IMR-90 (cell line): ENCODE measurements around the gene CDKN1C. TPM values are rescaled to one million over a fixed set of nuclear protein-coding genes. Genes with fewer than 3 reads are reported as not detected.

Experiments used
- ATAC-seq: fragments of 200-7000 bp; cut with Tn5 transposase; 2 replicates; pipeline ENCODE4 v1.9.1; 2020; ENCODE audit warnings: low read depth, mild to moderate bottlenecking, moderate library complexity
- BruUV-seq: library from RNA; stranded (reverse); fragments of 400-500 nt; replicated peaks from 2 replicates; lab custom pipeline; 2021; lab: Mats Ljungman, UMichigan
- CTCF ChIA-PET: fragments of 300-600 bp; formaldehyde crosslinking; extraction: SDS; loops from one replicate; lab custom pipeline; 2021; ENCODE audit warnings: antibody characterized with exemption; lab: Yijun Ruan, JAX
- POLR2A ChIA-PET: fragments of 300-600 bp; sonication (Branson Sonifier 250); formaldehyde crosslinking; loops from one replicate; lab custom pipeline; 2022; ENCODE audit warnings: antibody characterized with exemption; ENCODE audit not compliant: unreplicated experiment; lab: Charles Lee
- DNase-seq: peaks from one replicate; pipeline ENCODE4 v3.0.0; 2013
- H2AFZ ChIP-seq: replicated peaks from 2 replicates; pipeline ENCODE3; 2013; ENCODE audit warnings: low read length, mild to moderate bottlenecking; ENCODE audit not compliant: poor library complexity
- H2AK5ac ChIP-seq: 2 replicates; pipeline ENCODE4 v1.6.1; 2013; ENCODE audit warnings: low read depth, low read length, inconsistent platforms
- H2AK9ac ChIP-seq: replicated peaks from 2 replicates; pipeline ENCODE3; 2013; ENCODE audit warnings: mild to moderate bottlenecking, low read depth, low read length, moderate library complexity; ENCODE audit not compliant: poor library complexity
- H2BK120ac ChIP-seq: 2 replicates; pipeline ENCODE4 v1.6.1; 2013; ENCODE audit warnings: low read depth, low read length, inconsistent platforms
- H2BK15ac ChIP-seq: 3 replicates; pipeline ENCODE4 v1.6.1; 2013; ENCODE audit warnings: low read depth, low read length, inconsistent platforms
- H2BK20ac ChIP-seq: 2 replicates; pipeline ENCODE4 v1.6.1; 2013; ENCODE audit warnings: low read depth, mild to moderate bottlenecking, inconsistent platforms, low read length, moderate library complexity
- H2BK5ac ChIP-seq: 2 replicates; pipeline ENCODE4 v1.6.1; 2013; ENCODE audit warnings: mild to moderate bottlenecking, low read depth, low read length, inconsistent platforms; ENCODE audit not compliant: poor library complexity, severe bottlenecking
- H3K14ac ChIP-seq: replicated peaks from 2 replicates; pipeline ENCODE4 v1.6.1; 2013; ENCODE audit warnings: low read depth, low read length, inconsistent platforms
- H3K18ac ChIP-seq: 2 replicates; pipeline ENCODE4 v1.6.1; 2013; ENCODE audit warnings: low read depth, low read length, control low read depth
- H3K23ac ChIP-seq: 2 replicates; pipeline ENCODE4 v1.6.1; 2013; ENCODE audit warnings: low read depth, low read length, inconsistent platforms
- H3K27ac ChIP-seq: 2 replicates; pipeline ENCODE4 v1.5.1; 2013; ENCODE audit warnings: mild to moderate bottlenecking, control low read depth, low read length; ENCODE audit not compliant: insufficient read depth
- H3K27me3 ChIP-seq: 2 replicates; pipeline ENCODE4 v1.6.1; 2013; ENCODE audit warnings: low read length; ENCODE audit not compliant: control insufficient read depth, insufficient read depth
- H3K36me3 ChIP-seq: 2 replicates; pipeline ENCODE4 v1.6.1; 2013; ENCODE audit warnings: low read length, mixed read lengths; ENCODE audit not compliant: control insufficient read depth, insufficient read depth
- H3K4ac ChIP-seq: 2 replicates; pipeline ENCODE4 v1.6.1; 2013; ENCODE audit warnings: low read depth, low read length, inconsistent platforms
- H3K4me1 ChIP-seq: 2 replicates; pipeline ENCODE4 v1.6.1; 2013; ENCODE audit warnings: low read length, mixed read lengths; ENCODE audit not compliant: control insufficient read depth, insufficient read depth
- H3K4me2 ChIP-seq: 2 replicates; pipeline ENCODE4 v1.6.1; 2013; ENCODE audit warnings: low read depth, mild to moderate bottlenecking, control low read depth, low read length, moderate library complexity
- H3K4me3 ChIP-seq: 2 replicates; pipeline ENCODE4 v1.5.1; 2013; ENCODE audit warnings: low read depth, mild to moderate bottlenecking, control low read depth, low read length, moderate library complexity; ENCODE audit not compliant: insufficient read depth
- H3K56ac ChIP-seq: 2 replicates; pipeline ENCODE4 v1.6.1; 2013; ENCODE audit warnings: low read length, inconsistent platforms; ENCODE audit not compliant: insufficient read depth; ENCODE audit errors: extremely low read depth
- H3K79me1 ChIP-seq, 2 experiments: 2 replicates each; pipeline ENCODE4 v1.6.1; 2013; ENCODE audit warnings: low read length in 2 of 2, inconsistent platforms in 1 of 2, low read depth in 1 of 2
- H3K9ac ChIP-seq: 2 replicates; pipeline ENCODE4 v1.6.1; 2013; ENCODE audit warnings: low read depth, low read length, control low read depth
- H3K9me1 ChIP-seq: 2 replicates; pipeline ENCODE4 v1.6.1; 2013; ENCODE audit warnings: low read length, inconsistent platforms; ENCODE audit not compliant: insufficient read depth
- H3K9me3 ChIP-seq: 2 replicates; pipeline ENCODE4 v1.6.1; 2013; ENCODE audit warnings: low read length; ENCODE audit not compliant: control insufficient read depth, insufficient read depth
- H4K20me1 ChIP-seq: 2 replicates; pipeline ENCODE4 v1.6.1; 2013; ENCODE audit warnings: low read length, inconsistent platforms; ENCODE audit not compliant: insufficient read depth
- H4K5ac ChIP-seq: 2 replicates; pipeline ENCODE4 v1.6.1; 2013; ENCODE audit warnings: mild to moderate bottlenecking, low read depth, low read length, control low read depth
- H4K8ac ChIP-seq, 2 experiments: 2 replicates each; pipeline ENCODE4 v1.6.1; 2013; ENCODE audit warnings: low read depth in 2 of 2, low read length in 2 of 2, control low read depth in 1 of 2, inconsistent platforms in 1 of 2
- H4K91ac ChIP-seq: 2 replicates; pipeline ENCODE4 v1.6.1; 2013; ENCODE audit warnings: low read depth, low read length, inconsistent platforms; ENCODE audit not compliant: insufficient read depth
- BHLHE40 ChIP-seq: fragments of 150-350 bp; IDR thresholded peaks from 2 replicates; pipeline ENCODE4 v1.6.1; 2016; ENCODE audit warnings: mild to moderate bottlenecking, low read depth, low read length
- CEBPB ChIP-seq: IDR thresholded peaks from 2 replicates; pipeline ENCODE4 v1.6.1; 2012; ENCODE audit warnings: low read depth, low read length, improper control_type of control experiment
- CHD1 ChIP-seq: IDR thresholded peaks from 2 replicates; pipeline ENCODE4 v1.6.1; 2012; ENCODE audit warnings: low read depth, low read length, improper control_type of control experiment
- CTCF ChIP-seq: conservative IDR thresholded peaks from 2 replicates; pipeline ENCODE4 v1.5.1; 2012; ENCODE audit warnings: mild to moderate bottlenecking, low read depth, low read length, improper control_type of control experiment
- ELK1 ChIP-seq: fragments of 150-350 bp; IDR thresholded peaks from 2 replicates; pipeline ENCODE4 v1.6.1; 2016; ENCODE audit warnings: low read depth, mild to moderate bottlenecking, low read length, moderate library complexity, borderline replicate concordance
- FOS ChIP-seq: fragments of 150-350 bp; IDR thresholded peaks from 2 replicates; pipeline ENCODE4 v1.6.1; 2016; ENCODE audit warnings: low read depth, low read length
- MXI1 ChIP-seq: IDR thresholded peaks from 2 replicates; pipeline ENCODE4 v1.6.1; 2012; ENCODE audit warnings: low read depth, mild to moderate bottlenecking, low read length, moderate library complexity, borderline replicate concordance
- NFE2L2 ChIP-seq: fragments of 150-350 bp; IDR thresholded peaks from 2 replicates; pipeline ENCODE4 v1.6.1; 2016; ENCODE audit warnings: low read depth, mild to moderate bottlenecking, low read length
- RAD21 ChIP-seq: IDR thresholded peaks from 2 replicates; pipeline ENCODE4 v1.6.1; 2012; ENCODE audit warnings: low read length, improper control_type of control experiment
- RCOR1 ChIP-seq: IDR thresholded peaks from 2 replicates; pipeline ENCODE4 v1.6.1; 2012; ENCODE audit warnings: mild to moderate bottlenecking, low read length, improper control_type of control experiment; ENCODE audit not compliant: insufficient replicate concordance
- SMC3 ChIP-seq: fragments of 150-350 bp; IDR thresholded peaks from 2 replicates; pipeline ENCODE4 v1.6.1; 2016; ENCODE audit warnings: low read depth, mild to moderate bottlenecking, antibody characterized with exemption, low read length, moderate library complexity
- USF2 ChIP-seq: fragments of 150-350 bp; IDR thresholded peaks from 2 replicates; pipeline ENCODE4 v1.6.1; 2017; ENCODE audit warnings: mild to moderate bottlenecking, antibody characterized with exemption, low read length, low read depth
- WGBS, 2 experiments: methylation state at CpG; one replicate each; pipeline versions ENCODE4 v1.1.5 to v1.1.7; 2013; ENCODE audit warnings: missing lambda C conversion rate in 2 of 2; ENCODE audit not compliant: insufficient read length in 1 of 2; ENCODE audit errors: extremely low coverage in 2 of 2; 5-methylcytosine and 5-hydroxymethylcytosine counted together
- dilution Hi-C: fragments of 300-500 bp; cut with HindIII; formaldehyde crosslinking; loops from one replicate; pipeline ENCODE4 v1.14.3; 2018; ENCODE audit warnings: low sequenced_read_pairs; ENCODE audit not compliant: unreplicated experiment
- in situ Hi-C: fragments of 300-500 bp; cut with MboI; formaldehyde crosslinking; loops from 3 replicates; pipeline ENCODE4 v1.14.3; 2019; ENCODE audit warnings: low sequenced_read_pairs, inconsistent platforms, mixed read lengths
- intact Hi-C: fragments of 100-400 bp; cut with micrococcal nuclease; formaldehyde crosslinking; loops from 2 replicates; pipeline ENCODE4 v1.10.0; 2022
- polyA plus RNA-seq, 3 experiments: library from polyadenylated mRNA; depleted of rRNA; stranded (reverse); fragments of >200 nt; gene quantifications; 2 replicates each; pipeline ENCODE4 v1.2.3, GENCODE V29; 2012; ENCODE audit warnings: low replicate concordance in 1 of 3
- total RNA-seq: library from RNA; depleted of rRNA; stranded (reverse); fragments of >200 nt; gene quantifications from 2 replicates; pipeline ENCODE4 v1.2.3, GENCODE V29; 2012

The CDKN1C gene
- total and polyA plus RNA-seq, 2 of the 4 experiments (the other 2 are of a cell fraction), result 1.6 to 3.0 TPM

GRCh38 chr11:2838091-2838490 is 47.5 kb downstream of the CDKN1C start:
- Histone ChIP-seq H2BK5ac (no peak overlapping the region), H3K27me3 (peaks cover 27% of the 10 kb centered on the region), H2AFZ (no peak overlapping the region), H3K79me1 (no peaks in the 10 kb centered on the region), H4K91ac (no peak overlapping the region), H3K27ac (no peak overlapping the region), H3K4ac (no peak overlapping the region), H3K36me3 (no peaks in the 10 kb centered on the region), H3K14ac (no peak overlapping the region), H3K9ac (no peak overlapping the region), H3K9me3 (no peaks in the 10 kb centered on the region), H3K4me3 (no peak overlapping the region), H3K18ac (no peak overlapping the region), H2BK20ac (no peak overlapping the region), H3K4me1 (peaks cover 2% of the 10 kb centered on the region; the same call in 1 of the 2 replicates), H2BK15ac (no peak overlapping the region), H4K8ac (no peak overlapping the region), H3K23ac (no peak overlapping the region), H2AK9ac (no peak overlapping the region), H3K9me1 (no peaks in the 10 kb centered on the region), H2BK120ac (no peak overlapping the region), H4K20me1 (no peaks in the 10 kb centered on the region), H2AK5ac (no peak overlapping the region), H3K4me2 (no peak overlapping the region), H3K56ac (no peak overlapping the region), H4K5ac (no peak overlapping the region)
- in situ Hi-C loops (no loop called here), dilution Hi-C loops (no loop called here), intact Hi-C loops (no loop called here)
- no peak for DNase-seq
- CTCF ChIA-PET, result no interaction called here
- TF ChIP-seq ELK1, result no peak
- no peak for TF ChIP-seq NFE2L2
- no peak for TF ChIP-seq BHLHE40
- no peak for TF ChIP-seq CTCF
- no peak for TF ChIP-seq FOS
- no peak for TF ChIP-seq RCOR1
- no peak for TF ChIP-seq SMC3
- no peak for TF ChIP-seq MXI1
- TF ChIP-seq CHD1, result no peak
- TF ChIP-seq CEBPB, result no peak
- no peak for TF ChIP-seq RAD21
- TF ChIP-seq USF2, result no peak
- POLR2A ChIA-PET, result no interaction called here
- BruUV-seq, result no TSS peak
- no peak for ATAC-seq
- WGBS, 2 experiments, result 77% methylated on average over 4 of the region's 11 CpGs; no CpG with 5 or more reads in 1 of the 2 experiments
